Astrocyte of the cerebellum (primary cell): Measurements from ENCODE around the gene AREL1.

Experiments
- DNase-seq: peaks from one replicate; pipeline ENCODE4 v3.0.0-alpha.2; 2011; ENCODE audit warnings: low read depth
- H3K4me3 ChIP-seq: 2 replicates; pipeline ENCODE4 v1.5.1; 2011; ENCODE audit warnings: mild to moderate bottlenecking, low read depth, low read length, moderate library complexity
- in situ Hi-C: cut with HindIII; loops from 2 replicates; pipeline ENCODE4 v1.10.0; 2017; ENCODE audit warnings: low sequenced_read_pairs
- TF ChIP-seq, protein P1 (sequence below): IDR thresholded peaks from 2 replicates; pipeline ENCODE4 v1.5.1; 2012; ENCODE audit warnings: low read length, low read depth, moderate library complexity, mild to moderate bottlenecking; ENCODE audit errors: missing control alignments

Gene AREL1

DNA sequence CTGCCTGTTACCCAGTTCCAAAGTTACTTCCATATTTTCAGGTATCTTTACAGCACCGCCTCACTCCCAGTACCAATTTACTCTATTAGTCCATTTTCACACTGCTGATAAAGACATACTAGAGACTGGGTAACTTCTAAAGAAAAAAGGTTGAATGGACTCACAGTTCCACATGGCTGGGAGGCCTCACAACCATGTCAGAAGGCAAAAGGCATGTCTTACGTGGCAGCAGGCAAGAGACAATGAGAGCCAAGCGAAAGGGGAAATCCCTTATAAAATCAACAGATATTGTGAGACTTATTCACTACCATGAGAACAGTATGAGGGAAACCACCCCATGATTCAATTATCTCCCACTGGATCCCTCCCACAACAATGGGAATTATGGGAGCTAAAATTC, 9.8 kb downstream of the AREL1 start:
- in situ Hi-C loops = no loop called here
- DNase-seq = no peak
- H3K4me3 ChIP-seq = no peak overlapping the region
- TF ChIP-seq, protein P1, sequence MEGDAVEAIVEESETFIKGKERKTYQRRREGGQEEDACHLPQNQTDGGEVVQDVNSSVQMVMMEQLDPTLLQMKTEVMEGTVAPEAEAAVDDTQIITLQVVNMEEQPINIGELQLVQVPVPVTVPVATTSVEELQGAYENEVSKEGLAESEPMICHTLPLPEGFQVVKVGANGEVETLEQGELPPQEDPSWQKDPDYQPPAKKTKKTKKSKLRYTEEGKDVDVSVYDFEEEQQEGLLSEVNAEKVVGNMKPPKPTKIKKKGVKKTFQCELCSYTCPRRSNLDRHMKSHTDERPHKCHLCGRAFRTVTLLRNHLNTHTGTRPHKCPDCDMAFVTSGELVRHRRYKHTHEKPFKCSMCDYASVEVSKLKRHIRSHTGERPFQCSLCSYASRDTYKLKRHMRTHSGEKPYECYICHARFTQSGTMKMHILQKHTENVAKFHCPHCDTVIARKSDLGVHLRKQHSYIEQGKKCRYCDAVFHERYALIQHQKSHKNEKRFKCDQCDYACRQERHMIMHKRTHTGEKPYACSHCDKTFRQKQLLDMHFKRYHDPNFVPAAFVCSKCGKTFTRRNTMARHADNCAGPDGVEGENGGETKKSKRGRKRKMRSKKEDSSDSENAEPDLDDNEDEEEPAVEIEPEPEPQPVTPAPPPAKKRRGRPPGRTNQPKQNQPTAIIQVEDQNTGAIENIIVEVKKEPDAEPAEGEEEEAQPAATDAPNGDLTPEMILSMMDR = no peak

DNA sequence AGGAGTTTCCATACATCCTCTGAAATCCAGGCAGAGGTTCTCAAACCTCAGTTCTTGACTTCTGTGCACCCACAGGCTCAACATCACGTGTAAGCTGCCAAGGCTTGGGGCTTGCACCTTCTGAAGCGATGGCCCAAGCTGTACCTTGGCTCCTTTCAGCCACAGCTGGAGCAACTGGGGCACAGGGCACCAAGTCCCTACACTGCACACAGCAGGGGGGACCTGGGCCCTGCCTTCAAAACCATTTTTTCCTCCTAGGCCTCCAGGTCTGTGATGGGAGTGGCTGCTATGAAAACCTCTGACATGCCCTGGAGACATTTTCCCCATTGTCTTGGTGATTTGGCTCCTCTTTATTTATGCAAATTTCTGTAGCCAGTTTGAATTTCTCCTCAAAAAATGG, 10.6 kb downstream of the AREL1 start:
- no peak overlapping the region for H3K4me3 ChIP-seq
- in situ Hi-C loops = no loop called here
- DNase-seq = no peak
- TF ChIP-seq, protein P1 = no peak

DNA sequence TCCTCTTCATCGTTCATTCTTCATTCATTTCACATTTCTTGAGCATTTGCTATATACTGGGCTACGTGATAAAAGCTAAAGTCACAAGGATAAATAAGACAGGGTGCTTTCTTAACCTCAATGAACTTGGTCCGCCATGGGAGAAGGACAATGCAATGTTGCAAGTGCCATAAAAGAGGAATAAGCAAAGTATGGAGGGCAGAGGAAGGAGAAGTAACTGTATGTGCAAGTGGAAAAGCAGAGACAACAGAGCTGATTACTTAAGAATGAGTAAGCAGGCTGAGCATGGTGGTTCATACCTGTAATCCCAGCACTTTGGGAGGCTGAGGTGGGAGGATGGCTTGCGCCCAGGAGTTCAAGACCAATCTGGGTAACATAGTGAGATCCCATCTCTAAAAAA, 14.4 kb downstream of the AREL1 start:
- TF ChIP-seq, protein P1 = no peak
- in situ Hi-C loops = no loop called here
- H3K4me3 ChIP-seq = no peak overlapping the region
- DNase-seq = no peak

DNA sequence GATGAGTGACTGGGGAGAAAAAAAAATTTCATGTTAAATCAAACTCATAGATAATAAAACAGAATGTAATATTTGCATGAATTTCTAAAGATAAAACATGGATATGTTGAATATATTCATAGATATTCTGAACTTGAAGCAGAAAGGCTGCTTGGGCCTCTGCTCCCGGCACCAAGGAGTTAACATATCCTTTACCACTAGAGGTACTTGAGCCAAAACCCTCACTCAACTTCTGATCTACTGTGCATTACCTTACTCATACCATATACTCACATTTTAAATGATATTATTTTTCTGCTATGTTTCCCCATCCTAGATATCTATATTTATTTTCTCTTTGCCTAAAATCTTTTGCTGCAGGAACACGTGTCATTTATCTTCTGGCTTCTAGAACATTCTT, 14.9 kb downstream of the AREL1 start:
- in situ Hi-C loops = no loop called here
- TF ChIP-seq, protein P1 = no peak
- no peak overlapping the region for H3K4me3 ChIP-seq
- DNase-seq = no peak

DNA sequence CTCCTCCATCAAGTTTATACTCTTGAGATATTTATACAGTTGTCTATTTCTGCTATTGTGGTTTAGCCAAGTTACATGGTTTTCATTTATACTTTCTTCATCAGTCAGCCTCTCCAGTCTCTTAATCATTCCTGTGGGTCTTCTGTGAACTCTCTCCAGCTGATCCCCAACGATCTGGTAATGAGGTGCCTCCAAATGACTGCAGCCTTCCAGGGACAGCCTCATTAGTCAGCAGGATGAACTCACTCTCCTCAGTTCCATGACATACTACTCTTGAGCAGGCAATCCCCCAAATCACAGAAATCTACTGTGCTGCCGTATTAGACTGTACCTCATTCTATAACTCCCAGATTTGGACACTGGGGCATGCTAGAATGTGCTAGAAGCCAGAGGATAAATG, 15.3 kb downstream of the AREL1 start:
- H3K4me3 ChIP-seq = no peak overlapping the region
- TF ChIP-seq, protein P1 = no peak
- in situ Hi-C loops = no loop called here
- no peak for DNase-seq

DNA sequence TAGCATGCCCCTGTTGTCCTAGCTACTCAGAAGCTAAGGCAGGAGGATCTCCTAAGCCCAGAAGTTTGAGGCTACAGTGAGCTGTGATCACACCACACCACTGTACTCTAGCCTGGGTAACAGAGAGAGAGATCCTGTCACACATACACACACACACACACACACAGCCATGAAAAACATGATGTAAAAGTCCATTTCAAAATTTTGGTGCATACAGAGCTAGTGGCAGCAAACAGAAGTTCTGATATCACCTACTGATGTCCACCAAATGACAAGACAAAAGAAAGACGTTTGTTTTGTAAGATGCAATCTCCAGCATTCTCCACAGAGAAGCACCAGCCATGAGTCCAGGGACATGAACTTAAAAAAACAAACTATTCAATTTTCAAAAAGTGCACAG, 15.9 kb downstream of the AREL1 start:
- TF ChIP-seq, protein P1 = no peak
- DNase-seq = no peak
- in situ Hi-C loops = no loop called here
- no peak overlapping the region for H3K4me3 ChIP-seq

DNA sequence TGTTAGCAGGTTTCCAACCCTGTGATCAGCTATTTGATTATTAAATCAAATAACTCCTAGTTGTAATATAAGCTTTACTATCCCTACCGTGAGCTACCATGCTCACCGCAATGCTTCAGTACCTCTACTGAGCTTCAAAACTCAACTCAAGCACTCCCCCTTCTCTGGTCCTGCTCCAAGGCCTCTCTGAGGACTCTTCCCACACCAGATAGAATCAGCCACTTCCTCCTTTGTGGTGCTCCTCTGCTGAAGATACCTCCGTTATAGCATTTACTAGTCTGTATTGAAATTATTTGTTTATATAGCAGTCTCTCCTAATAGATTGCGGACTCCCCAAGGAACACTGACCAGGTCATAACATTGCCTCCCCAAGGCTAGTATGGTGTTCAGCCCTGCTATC, 17.5 kb downstream of the AREL1 start:
- TF ChIP-seq, protein P1 = no peak
- no peak for DNase-seq
- in situ Hi-C loops = no loop called here
- no peak overlapping the region for H3K4me3 ChIP-seq
